EH (cell line): ENCODE results near the gene OR4C13.
A peak's percentile ranks its signal among the peaks of the same experiment; 100 is the strongest.
"Not testable (repeated sequence)": the region's sequence is repeated elsewhere in the genome, so short reads cannot be mapped to it uniquely, and the experiment has no call there.

ENCODE experiments used
- DNase-seq: peaks from one replicate; pipeline ENCODE4 v3.0.0-alpha.2; 2015; ENCODE audit warnings: low read depth

OR4C13 gene

DNA sequence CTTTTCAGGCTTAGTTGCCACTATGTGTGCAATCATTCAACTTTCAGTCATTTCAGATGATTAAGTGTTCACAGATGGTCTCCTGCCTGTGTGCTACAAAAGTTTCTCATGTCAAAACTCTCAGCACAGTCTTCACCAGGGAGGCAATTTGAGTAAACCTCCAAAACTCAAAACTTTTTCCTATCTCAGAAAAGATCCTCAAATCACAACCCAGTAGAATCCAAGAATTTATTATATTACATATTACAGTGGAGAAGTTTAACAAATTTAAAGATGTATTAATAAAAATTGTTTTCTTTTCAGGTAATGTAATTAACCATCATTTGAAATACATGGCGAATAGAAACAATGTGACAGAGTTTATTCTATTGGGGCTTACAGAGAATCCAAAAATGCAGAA lies at the start of gene OR4C13:
TSS of gene OR4C13 (plus strand) at position 301 of the 400 bp plus-strand sequence. CDS start at position 333, 32 bp downstream.
- DNase-seq = no peak

DNA sequence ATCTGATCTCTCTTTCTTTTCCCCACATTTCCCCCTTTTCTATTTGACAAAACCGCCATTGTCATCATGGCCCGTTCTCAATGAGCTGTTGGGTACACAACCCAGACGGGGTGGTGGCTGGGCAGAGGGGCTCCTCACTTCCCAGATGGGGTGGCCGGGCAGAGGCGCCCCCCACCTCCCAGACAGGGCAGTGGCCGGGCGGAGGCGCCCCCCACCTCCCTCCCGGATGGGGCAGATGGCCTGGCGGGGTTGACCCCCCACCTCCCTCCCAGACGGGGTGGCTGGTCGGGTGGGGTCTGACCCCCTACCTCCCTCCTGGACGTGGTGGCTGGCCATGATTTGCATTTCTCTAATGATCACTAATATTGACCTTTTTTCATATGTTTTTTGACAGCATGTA lies 40.7 kb upstream of the OR4C13 start:
- DNase-seq = not testable (repeated sequence)

DNA sequence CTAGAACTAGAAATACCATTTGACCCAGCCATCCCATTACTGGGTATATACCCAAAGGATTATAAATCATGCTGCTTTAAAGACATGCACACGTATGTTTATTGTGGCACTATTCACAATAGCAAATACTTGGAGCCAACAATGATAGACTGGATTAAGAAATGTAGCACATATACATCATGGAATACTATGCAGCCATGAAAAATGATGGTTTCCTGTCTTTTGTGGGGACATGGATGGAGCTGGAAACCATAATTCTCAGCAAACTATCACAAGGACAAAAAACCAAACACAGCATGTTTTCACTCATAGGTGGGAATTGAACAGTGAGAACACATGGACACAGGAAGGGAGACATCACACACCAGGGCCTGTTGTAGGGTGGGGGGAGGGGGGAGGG lies 3.5 kb upstream of the OR4C13 start:
- DNase-seq = not testable (repeated sequence)

DNA sequence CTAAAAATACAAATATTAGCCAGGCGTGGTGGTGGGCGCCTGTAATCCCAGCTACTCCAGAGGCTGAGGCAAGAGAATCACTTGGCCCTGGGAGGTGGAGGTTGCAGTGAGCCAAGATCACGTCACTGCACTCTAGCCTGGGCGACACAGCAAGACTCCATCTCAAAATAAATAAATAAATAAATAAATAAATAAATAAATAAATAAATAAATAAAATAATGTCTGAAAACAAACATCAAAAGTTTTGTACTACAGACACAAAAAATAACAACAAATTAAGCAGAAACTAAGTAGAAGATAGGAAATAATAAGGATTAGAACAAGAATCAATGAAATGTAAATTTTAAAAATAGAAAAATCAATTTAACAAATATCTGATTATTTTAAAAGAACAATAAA lies 21.2 kb downstream of the OR4C13 start:
- DNase-seq = not testable (repeated sequence)

DNA sequence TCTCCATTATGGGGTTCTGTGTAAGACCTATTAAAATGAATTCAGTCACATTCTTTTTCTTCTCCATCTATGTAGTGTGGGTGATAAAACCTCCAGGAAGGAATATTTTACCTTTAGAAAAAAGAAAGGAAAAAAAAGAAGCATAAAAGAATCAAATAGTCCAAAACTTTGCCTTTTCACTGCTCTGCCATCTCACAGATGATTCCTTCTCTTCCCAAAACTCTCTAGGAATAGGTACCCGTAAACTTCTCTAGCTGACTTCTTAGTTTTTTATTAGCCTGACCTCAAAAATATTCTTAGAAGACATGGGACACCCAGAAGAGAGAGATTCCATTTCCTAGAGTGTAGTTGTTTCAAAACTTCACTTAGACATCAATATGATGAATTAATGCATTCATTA lies 30.2 kb downstream of the OR4C13 start, which contains the start of gene OR4C12:
TSS of gene OR4C12 (minus strand) at position 101 of the 400 bp plus-strand sequence. CDS start at position 67, 34 bp downstream.
- not testable (repeated sequence) for DNase-seq

DNA sequence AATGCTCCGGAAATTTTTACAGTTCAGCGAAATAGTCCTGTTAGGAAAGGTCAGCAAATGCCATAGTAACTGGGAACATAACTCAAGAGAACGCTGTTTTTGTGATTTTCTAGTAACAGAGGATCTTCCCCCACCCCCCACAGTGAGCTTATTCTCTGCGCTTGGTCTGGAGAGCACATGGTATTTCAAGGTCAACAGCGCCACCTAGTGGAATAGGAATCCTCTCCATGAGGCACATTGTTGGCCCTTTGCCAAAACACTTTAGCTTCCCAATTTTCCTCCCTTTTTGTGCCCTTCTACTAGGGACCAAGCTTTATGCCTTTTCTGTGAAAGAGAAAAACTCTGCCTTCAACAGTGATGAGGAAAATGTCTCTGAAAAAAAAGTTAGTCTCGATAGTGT lies 43.4 kb downstream of the OR4C13 start:
- DNase-seq = peak; percentile 59
